ENCODE data around the gene DHRS7B. TPM values are rescaled to one million over a fixed set of nuclear protein-coding genes. Genes with fewer than 3 reads are reported as not detected.

DHRS7B gene
- total and polyA plus RNA-seq, 10 donors = 13.3 to 31.3 (median 18.7) TPM

GRCh38 chr17:21202512-21202911, 75.7 kb downstream of the DHRS7B start:
- Histone ChIP-seq H3K27ac (no peak overlapping the region), H3K36me3 (peaks cover 0 to 84% (median 28%) of the 10 kb centered on the region in 6 donors), H3K4me3 (no peak overlapping the region), H3K9me3 (no peaks in the 10 kb centered on the region), H3K27me3 (replicated peaks in 1 of 7) (no peaks in the 10 kb centered on the region), H3K4me1 (peaks cover 0 to 83% (median 44%) of the 10 kb centered on the region in 6 donors)
- intact Hi-C loops (cut with DNase I; ENCODE audit: low total_unique reads) = no loop called here
- TF ChIP-seq POLR2AphosphoS5 (IDR thresholded peaks at IDR 0.05) (peak in 1 of 3 donors; percentile 40), POLR2A (IDR thresholded peaks at IDR 0.05) (no peak)
- no peak for DNase-seq
- WGBS, 5 donors = 82 to 100% (median 84%) methylated on average over 1 to 12 of the region's 12 CpGs

- H3K4me3 ChIP-seq = no peak overlapping the region
- no peak for TF ChIP-seq POLR2AphosphoS5 (IDR thresholded peaks at IDR 0.05)
- no peak overlapping the region for H3K27ac ChIP-seq
- peaks cover 0 to 98% (median 49%) of the 10 kb centered on the region in 6 donors for H3K4me1 ChIP-seq
- no peak for DNase-seq
- intact Hi-C loops (cut with DNase I; ENCODE audit: low total_unique reads) = no loop called here
- H3K36me3 ChIP-seq = peaks cover 0 to 87% (median 30%) of the 10 kb centered on the region in 6 donors
- H3K27me3 ChIP-seq (replicated peaks in 1 of 7) = no peaks in the 10 kb centered on the region
- WGBS, 5 donors = 87 to 95% (median 89%) methylated on average over 9 of the region's 9 CpGs
- H3K9me3 ChIP-seq = no peaks in the 10 kb centered on the region
Measured at GRCh38 chr17:21204935-21205334, 78.2 kb downstream of the DHRS7B start.

GRCh38 chr17:21208352-21208751, 81.6 kb downstream of the DHRS7B start:
- H3K36me3 ChIP-seq = peaks cover 0 to 69% (median 32%) of the 10 kb centered on the region in 6 donors
- no peak overlapping the region for H3K27ac ChIP-seq
- intact Hi-C loops (cut with DNase I; ENCODE audit: low total_unique reads) = no loop called here
- no peak overlapping the region for H3K4me3 ChIP-seq
- H3K9me3 ChIP-seq = no peaks in the 10 kb centered on the region
- 73 to 91% (median 83%) methylated on average over 5 to 7 of the region's 7 CpGs for WGBS, 5 donors
- no peaks in the 10 kb centered on the region for H3K27me3 ChIP-seq (replicated peaks in 1 of 7)
- no peak for TF ChIP-seq POLR2A (IDR thresholded peaks at IDR 0.05)
- peaks cover 31 to 98% (median 60%) of the 10 kb centered on the region in 6 donors for H3K4me1 ChIP-seq
- DNase-seq = no peak

- WGBS, 5 donors = 84 to 94% (median 90%) methylated on average over 12 to 17 of the region's 17 CpGs
- no peak for TF ChIP-seq POLR2A (IDR thresholded peaks at IDR 0.05)
- TF ChIP-seq CTCF (IDR thresholded peaks at IDR 0.05 in 8 of 11, conservative IDR thresholded peaks at IDR 0.05 in 3 of 11) = no peak
- peak in 1 of 3 donors; percentile 24 for TF ChIP-seq POLR2AphosphoS5 (IDR thresholded peaks at IDR 0.05)
- Histone ChIP-seq H3K27ac (peak overlapping the region in 1 of 8 donors; percentile 54), H3K27me3 (replicated peaks in 1 of 7) (no peaks in the 10 kb centered on the region), H3K4me1 (peaks cover 31 to 90% (median 57%) of the 10 kb centered on the region in 6 donors), H3K4me3 (no peak overlapping the region), H3K36me3 (peaks cover 0 to 65% (median 32%) of the 10 kb centered on the region in 6 donors), H3K9me3 (no peaks in the 10 kb centered on the region)
- intact Hi-C loops (cut with DNase I; ENCODE audit: low total_unique reads) = loop anchor here (10.0 kb wide), 1 partner anchor 75 kb away; no protein-coding TSS in a partner anchor
- DNase-seq = no peak
Measured at GRCh38 chr17:21209511-21210175, 82.9 kb downstream of the DHRS7B start.

GRCh38 chr17:21210411-21211076, 83.8 kb downstream of the DHRS7B start:
- intact Hi-C loops (cut with DNase I; ENCODE audit: low total_unique reads) = loop anchor here (10.0 kb wide), 1 partner anchor 76 kb away; no protein-coding TSS in a partner anchor
- no peak for DNase-seq
- H3K4me3 ChIP-seq = peak overlapping the region in 1 of 8 donors; percentile 23

More at GRCh38 chr17:21210411-21211076, 83.8 kb downstream of the DHRS7B start:
- Histone ChIP-seq H3K4me1 (peaks cover 31 to 90% (median 60%) of the 10 kb centered on the region in 6 donors), H3K27me3 (replicated peaks in 1 of 7) (no peaks in the 10 kb centered on the region), H3K36me3 (peaks cover 0 to 56% (median 32%) of the 10 kb centered on the region in 6 donors), H3K9me3 (no peaks in the 10 kb centered on the region), H3K27ac (peak overlapping the region in 4 of 8 donors; percentile 40 to 54 (median 45))
- TF ChIP-seq POLR2A (IDR thresholded peaks at IDR 0.05) (no peak), POLR2AphosphoS5 (IDR thresholded peaks at IDR 0.05) (peak in 1 of 3 donors; percentile 19)
- WGBS, 5 donors = 53 to 68% (median 68%) methylated on average over 14 to 15 of the region's 15 CpGs

All from spleen (tissue), 11 donors.